Mesenchymal stem cell (in vitro differentiated cells and primary cell): ENCODE measurements around the gene PCDHGB3.

ENCODE experiments used
- DNase-seq: peaks from one replicate; pipeline ENCODE4 v3.0.0-alpha.2; 2013
- H2AFZ ChIP-seq: one replicate; pipeline ENCODE4 v1.6.1; 2013; ENCODE audit warnings: low read depth, mild to moderate bottlenecking, control low read depth, inconsistent platforms, low read length, moderate library complexity
- H2AK5ac ChIP-seq: 2 replicates; pipeline ENCODE4 v1.6.1; 2013; ENCODE audit warnings: low read length, moderate library complexity, mild to moderate bottlenecking, inconsistent platforms; ENCODE audit not compliant: severe bottlenecking
- H2BK120ac ChIP-seq: one replicate; pipeline ENCODE4 v1.6.1; 2013; ENCODE audit warnings: low read depth, mild to moderate bottlenecking, inconsistent platforms, low read length, moderate library complexity
- H2BK12ac ChIP-seq, 2 experiments: one replicate each; pipeline ENCODE4 v1.6.1; 2013; ENCODE audit warnings: inconsistent platforms in 2 of 2, low read length in 2 of 2, mild to moderate bottlenecking in 2 of 2, moderate library complexity in 2 of 2, control low read depth in 1 of 2
- H2BK15ac ChIP-seq: one replicate; pipeline ENCODE4 v1.6.1; 2013; ENCODE audit warnings: mild to moderate bottlenecking, low read depth, inconsistent platforms; ENCODE audit not compliant: poor library complexity, severe bottlenecking
- H2BK5ac ChIP-seq: 2 replicates; pipeline ENCODE4 v1.6.1; 2013; ENCODE audit warnings: low read depth, mild to moderate bottlenecking, low read length, control low read depth, inconsistent platforms; ENCODE audit not compliant: poor library complexity, severe bottlenecking
- H3K14ac ChIP-seq, 2 experiments: one replicate each; pipeline ENCODE4 v1.6.1; 2013; ENCODE audit warnings: inconsistent platforms in 2 of 2, low read length in 2 of 2, control low read depth in 1 of 2, mild to moderate bottlenecking in 1 of 2, moderate library complexity in 1 of 2
- H3K18ac ChIP-seq, 2 experiments: one replicate each; pipeline ENCODE4 v1.6.1; 2013; ENCODE audit warnings: inconsistent platforms in 2 of 2, low read length in 2 of 2, control low read depth in 1 of 2, low read depth in 1 of 2, mild to moderate bottlenecking in 1 of 2
- H3K23ac ChIP-seq, 2 experiments: one replicate each; pipeline ENCODE4 v1.6.1; 2013; ENCODE audit warnings: inconsistent platforms in 2 of 2, low read length in 2 of 2, mild to moderate bottlenecking in 2 of 2, moderate library complexity in 2 of 2, control low read depth in 1 of 2
- H3K27ac ChIP-seq: 2 replicates; pipeline ENCODE4 v1.5.1; 2013; ENCODE audit warnings: mild to moderate bottlenecking, moderate library complexity, low read length, control low read depth, inconsistent platforms; ENCODE audit not compliant: poor library complexity, severe bottlenecking
- H3K27me3 ChIP-seq, 2 experiments: 2 replicates each; pipeline versions ENCODE4 v1.6.1 to v1.7.0; 2013; ENCODE audit warnings: low read length in 2 of 2, mild to moderate bottlenecking in 2 of 2, moderate library complexity in 2 of 2, control low read depth in 1 of 2, inconsistent platforms in 1 of 2; ENCODE audit not compliant: control insufficient read depth in 1 of 2, insufficient read depth in 1 of 2
- H3K36me3 ChIP-seq, 2 experiments: 2 replicates each; pipeline versions ENCODE4 v1.6.1 to v1.7.0; 2013; ENCODE audit warnings: low read length in 2 of 2, control low read depth in 1 of 2, inconsistent platforms in 1 of 2, low read depth in 1 of 2, mild to moderate bottlenecking in 1 of 2; ENCODE audit not compliant: insufficient read depth in 2 of 2, control insufficient read depth in 1 of 2
- H3K4ac ChIP-seq, 2 experiments: one replicate each; pipeline ENCODE4 v1.6.1; 2013; ENCODE audit warnings: inconsistent platforms in 2 of 2, low read length in 2 of 2, mild to moderate bottlenecking in 2 of 2, moderate library complexity in 2 of 2, control low read depth in 1 of 2, low read depth in 1 of 2
- H3K4me1 ChIP-seq: 2 replicates; pipeline ENCODE4 v1.6.1; 2013; ENCODE audit warnings: low read depth, low read length, control low read depth; ENCODE audit not compliant: control insufficient read depth, insufficient read depth
- H3K4me2 ChIP-seq: 2 replicates; pipeline ENCODE4 v1.6.1; 2013; ENCODE audit warnings: low read length, mild to moderate bottlenecking, inconsistent platforms; ENCODE audit not compliant: poor library complexity, severe bottlenecking
- H3K4me3 ChIP-seq, 2 experiments: 2 replicates each; pipeline versions ENCODE4 v1.5.1 to v1.7.0; 2013; ENCODE audit warnings: low read length in 2 of 2, mild to moderate bottlenecking in 2 of 2, control low read depth in 1 of 2, low read depth in 1 of 2; ENCODE audit not compliant: insufficient read depth in 1 of 2
- H3K79me1 ChIP-seq: replicated peaks from 2 replicates; pipeline ENCODE4 v1.6.1; 2013; ENCODE audit warnings: mild to moderate bottlenecking, control low read depth, low read length, inconsistent platforms; ENCODE audit not compliant: poor library complexity, severe bottlenecking
- H3K9ac ChIP-seq: 2 replicates; pipeline ENCODE4 v1.7.0; 2013; ENCODE audit warnings: mild to moderate bottlenecking, low read length, moderate library complexity
- H3K9me3 ChIP-seq: 2 replicates; pipeline ENCODE4 v1.7.0; 2013; ENCODE audit warnings: mild to moderate bottlenecking, low read length; ENCODE audit not compliant: control insufficient read depth
- H4K8ac ChIP-seq: one replicate; pipeline ENCODE4 v1.6.1; 2013; ENCODE audit warnings: inconsistent platforms, mild to moderate bottlenecking, low read length, moderate library complexity
- H4K91ac ChIP-seq: one replicate; pipeline ENCODE4 v1.6.1; 2013; ENCODE audit warnings: mild to moderate bottlenecking, low read length, inconsistent platforms
- WGBS: methylation state at CpG from one replicate; pipeline ENCODE4 v1.1.7; 2013; ENCODE audit warnings: mixed read lengths; 5-methylcytosine and 5-hydroxymethylcytosine counted together

PCDHGB3 gene

GRCh38 chr5:141389153-141390042 lies 19.4 kb downstream of the PCDHGB3 start:
- Histone ChIP-seq H3K4me3 (peak overlapping the region in 1 of 2 experiments; percentile 59), H3K27ac (no peak overlapping the region), H2BK120ac (no peak overlapping the region), H3K14ac (no peak overlapping the region), H3K23ac (no peak overlapping the region), H2AK5ac (no peak overlapping the region), H3K18ac (no peak overlapping the region), H3K36me3 (peaks cover 0 to 27% of the 10 kb centered on the region in 2 experiments), H3K4ac (no peak overlapping the region), H2BK5ac (no peak overlapping the region), H2BK15ac (no peak overlapping the region), H3K9me3 (peaks cover 61% of the 10 kb centered on the region), H3K4me2 (no peak overlapping the region), H3K9ac (no peak overlapping the region), H4K8ac (no peak overlapping the region), H3K27me3 (no peaks in the 10 kb centered on the region), H4K91ac (no peak overlapping the region), H3K79me1 (peaks cover 22% of the 10 kb centered on the region), H2BK12ac (no peak overlapping the region), H3K4me1 (peaks cover 3% of the 10 kb centered on the region), H2AFZ (no peak overlapping the region)
- no peak for DNase-seq
- 98% methylated on average over 77 of the region's 77 CpGs for WGBS

GRCh38 chr5:141392429-141393198 lies 22.6 kb downstream of the PCDHGB3 start, which contains the start of gene PCDHGA8:
Gene PCDHGA8 (plus strand): TSS chr5:141392633. CDS start chr5:141392814, 181 bp downstream.
- Histone ChIP-seq H3K4me2 (peak within 1 kb of the TSS; percentile 25), H2BK12ac (no peak within 1 kb of the TSS), H3K18ac (no peak within 1 kb of the TSS), H2BK15ac (no peak within 1 kb of the TSS), H2BK5ac (no peak within 1 kb of the TSS), H3K27ac (no peak within 1 kb of the TSS), H3K4me3 (peak within 1 kb of the TSS in 1 of 2 experiments; percentile 61), H3K4me1 (peaks cover 3% of the 10 kb centered on the region), H3K9me3 (peaks cover 68% of the 10 kb centered on the region), H3K14ac (no peak within 1 kb of the TSS), H3K4ac (no peak within 1 kb of the TSS), H3K9ac (no peak within 1 kb of the TSS), H3K79me1 (peaks cover 25% of the 10 kb centered on the region), H4K91ac (no peak within 1 kb of the TSS), H3K36me3 (peaks cover 0 to 32% of the 10 kb centered on the region in 2 experiments), H2AFZ (no peak within 1 kb of the TSS), H4K8ac (no peak within 1 kb of the TSS), H3K27me3 (no peaks in the 10 kb centered on the region), H3K23ac (no peak within 1 kb of the TSS), H2AK5ac (no peak within 1 kb of the TSS), H2BK120ac (no peak within 1 kb of the TSS)
- whole genome bisulfite sequencing, result 96% methylated on average over 37 of the region's 38 CpGs
- no peak for DNase-seq

GRCh38 chr5:141393267-141393666 lies 23.2 kb downstream of the PCDHGB3 start:
- H3K4me2 ChIP-seq, result no peak overlapping the region
- no peak for DNase-seq
- H3K9ac ChIP-seq, result no peak overlapping the region
- H3K4ac ChIP-seq, result no peak overlapping the region
- no peak overlapping the region for H2BK5ac ChIP-seq
- H2AFZ ChIP-seq, result no peak overlapping the region
- H3K27ac ChIP-seq, result no peak overlapping the region
- no peak overlapping the region for H3K14ac ChIP-seq
- peaks cover 0 to 32% of the 10 kb centered on the region in 2 experiments for H3K36me3 ChIP-seq
- WGBS, result 96% methylated on average over 21 of the region's 21 CpGs
- no peak overlapping the region for H2BK15ac ChIP-seq
- peaks cover 24% of the 10 kb centered on the region for H3K79me1 ChIP-seq
- H4K8ac ChIP-seq, result no peak overlapping the region
- H3K4me3 ChIP-seq, result peak overlapping the region in 1 of 2 experiments; percentile 61
- peaks cover 68% of the 10 kb centered on the region for H3K9me3 ChIP-seq
- no peak overlapping the region for H2AK5ac ChIP-seq
- H3K18ac ChIP-seq, result no peak overlapping the region
- no peak overlapping the region for H4K91ac ChIP-seq
- H3K4me1 ChIP-seq, result peaks cover 3% of the 10 kb centered on the region
- no peak overlapping the region for H2BK120ac ChIP-seq
- H3K23ac ChIP-seq, result no peak overlapping the region
- H3K27me3 ChIP-seq, result no peaks in the 10 kb centered on the region
- no peak overlapping the region for H2BK12ac ChIP-seq
